ENCODE measurements around the gene SLC7A6.

The SLC7A6 gene

DNA sequence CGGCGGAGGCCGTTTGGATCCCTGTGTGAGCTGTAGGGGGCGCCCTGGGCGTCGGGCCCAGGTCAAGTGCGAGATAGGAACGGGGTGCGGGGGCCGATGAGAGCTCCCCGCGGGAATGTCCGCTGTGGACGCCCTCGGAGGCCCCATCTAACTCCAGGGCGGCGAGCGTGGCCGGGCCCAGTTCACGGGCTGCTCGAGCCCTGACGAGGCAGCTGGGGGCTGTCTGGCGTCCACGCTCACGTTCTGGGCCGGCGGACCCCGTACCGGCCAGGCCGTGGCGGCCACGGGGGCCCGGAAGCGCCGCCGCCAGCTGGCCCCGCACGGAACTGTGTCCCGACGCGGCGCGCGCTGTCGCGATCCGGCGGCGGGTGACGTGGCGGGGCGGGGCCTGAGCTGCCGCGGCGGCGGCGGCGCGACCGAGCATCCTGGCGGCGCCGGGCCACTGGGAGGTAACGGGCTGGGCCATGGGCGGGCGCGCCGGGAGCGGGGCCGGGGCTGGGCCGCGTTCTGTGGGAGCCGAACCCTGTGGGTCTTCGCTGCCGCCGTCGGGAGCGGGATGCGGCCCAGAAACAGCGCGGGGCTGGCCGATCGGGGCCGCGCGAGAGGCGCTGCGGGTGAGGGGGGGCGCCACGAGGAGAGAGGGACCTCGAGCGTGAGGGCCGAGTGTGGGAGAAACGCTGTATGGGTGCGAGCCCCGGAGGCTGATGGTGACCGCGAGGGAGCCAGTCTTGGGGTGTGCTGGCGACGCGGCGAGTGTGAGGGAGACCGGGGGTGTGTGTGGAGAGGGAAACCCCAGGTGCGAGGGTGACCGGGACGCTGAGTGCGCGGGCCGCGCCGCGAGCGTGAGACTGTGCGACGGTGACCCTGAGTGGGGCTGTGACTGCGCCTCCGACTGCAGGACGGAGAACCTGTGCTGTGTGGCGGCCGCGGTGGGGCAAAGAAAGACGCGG lies at the start of gene SLC7A6:
Gene SLC7A6 (plus strand): TSS at position 399 of the 950 bp plus-strand sequence. CDS start 10,201 bp downstream, outside the sequence.
- peak within 1 kb of the TSS; percentile 84 for H3K9ac ChIP-seq (ENCODE audit: low read length)
- peaks cover 4% of the 10 kb centered on the region for H3K36me3 ChIP-seq (replicated peaks; ENCODE audit: low read depth, low read length)
- H3K9me3 ChIP-seq (ENCODE audit: insufficient read depth, low read length): no peaks in the 10 kb centered on the region
- peaks cover 54% of the 10 kb centered on the region for H3K79me2 ChIP-seq (ENCODE audit: low read length)
- H3K4me2 ChIP-seq (ENCODE audit: low read length): peak within 1 kb of the TSS; percentile 87
- peaks cover 4% of the 10 kb centered on the region for H4K20me1 ChIP-seq (ENCODE audit: insufficient read depth, low read length)
- H3K4me3 ChIP-seq (ENCODE audit: low read length): peak within 1 kb of the TSS; percentile 91
- no peaks in the 10 kb centered on the region for H3K27me3 ChIP-seq (ENCODE audit: low read depth, low read length)
- TF ChIP-seq EZH2phosphoT487 (IDR thresholded peaks at IDR 0.05; ENCODE audit: low read depth): no peak
- TF ChIP-seq, protein P1, sequence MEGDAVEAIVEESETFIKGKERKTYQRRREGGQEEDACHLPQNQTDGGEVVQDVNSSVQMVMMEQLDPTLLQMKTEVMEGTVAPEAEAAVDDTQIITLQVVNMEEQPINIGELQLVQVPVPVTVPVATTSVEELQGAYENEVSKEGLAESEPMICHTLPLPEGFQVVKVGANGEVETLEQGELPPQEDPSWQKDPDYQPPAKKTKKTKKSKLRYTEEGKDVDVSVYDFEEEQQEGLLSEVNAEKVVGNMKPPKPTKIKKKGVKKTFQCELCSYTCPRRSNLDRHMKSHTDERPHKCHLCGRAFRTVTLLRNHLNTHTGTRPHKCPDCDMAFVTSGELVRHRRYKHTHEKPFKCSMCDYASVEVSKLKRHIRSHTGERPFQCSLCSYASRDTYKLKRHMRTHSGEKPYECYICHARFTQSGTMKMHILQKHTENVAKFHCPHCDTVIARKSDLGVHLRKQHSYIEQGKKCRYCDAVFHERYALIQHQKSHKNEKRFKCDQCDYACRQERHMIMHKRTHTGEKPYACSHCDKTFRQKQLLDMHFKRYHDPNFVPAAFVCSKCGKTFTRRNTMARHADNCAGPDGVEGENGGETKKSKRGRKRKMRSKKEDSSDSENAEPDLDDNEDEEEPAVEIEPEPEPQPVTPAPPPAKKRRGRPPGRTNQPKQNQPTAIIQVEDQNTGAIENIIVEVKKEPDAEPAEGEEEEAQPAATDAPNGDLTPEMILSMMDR (IDR thresholded peaks at IDR 0.05; ENCODE audit: low read depth, low read length): peak; percentile 74
- H2AFZ ChIP-seq (ENCODE audit: low read depth, low read length): peak within 1 kb of the TSS; percentile 88
- peaks cover 10% of the 10 kb centered on the region; the same call in 1 of the 2 replicates for H3K4me1 ChIP-seq (ENCODE audit: low read length)
- peak within 1 kb of the TSS; percentile 59 for H3K27ac ChIP-seq (ENCODE audit: low read length)

DNA sequence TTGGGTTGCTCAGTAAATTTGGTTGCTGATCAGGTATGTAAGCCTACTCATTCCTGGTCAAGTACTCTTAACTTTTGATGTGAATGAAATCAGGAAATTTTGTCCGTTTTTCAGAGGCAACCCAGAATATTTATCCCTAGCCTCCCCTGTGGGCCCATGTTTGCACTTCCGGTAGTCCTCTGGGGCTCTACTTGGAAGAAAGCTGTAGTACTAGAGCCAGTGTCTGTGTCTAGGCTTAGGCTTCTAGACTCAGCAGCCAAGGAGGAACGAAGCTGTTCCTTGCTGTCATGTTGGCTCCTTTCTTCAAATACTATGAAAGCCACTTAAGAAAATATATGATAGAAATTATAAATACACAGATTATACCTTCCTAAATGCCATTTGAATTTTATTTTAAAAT lies 49.6 kb upstream of the SLC7A6 start:
- H3K36me3 ChIP-seq (replicated peaks; ENCODE audit: low read depth, low read length): no peaks in the 10 kb centered on the region
- TF ChIP-seq EZH2phosphoT487 (IDR thresholded peaks at IDR 0.05; ENCODE audit: low read depth): no peak
- TF ChIP-seq, protein P1 (IDR thresholded peaks at IDR 0.05; ENCODE audit: low read depth, low read length): no peak
- H3K27me3 ChIP-seq (ENCODE audit: low read depth, low read length): no peaks in the 10 kb centered on the region

DNA sequence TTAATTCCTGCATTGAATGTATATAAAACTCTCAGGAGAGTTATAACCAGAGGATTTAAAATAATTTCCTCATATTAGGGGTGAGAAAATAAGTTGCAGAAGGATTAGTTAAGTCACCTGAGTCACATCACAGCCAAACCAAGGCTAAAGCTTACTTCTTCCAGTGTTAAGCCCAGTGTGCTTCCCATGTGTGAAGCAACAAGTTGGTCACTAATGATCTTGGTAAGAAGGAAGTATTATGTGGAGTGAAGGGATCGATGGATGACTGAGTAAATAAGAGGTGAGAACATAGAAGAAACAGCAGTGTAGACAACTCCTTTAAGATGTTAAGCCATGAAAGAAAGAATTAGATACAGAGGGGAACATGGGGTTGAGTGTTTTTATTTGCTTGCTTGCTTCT lies 49.0 kb upstream of the SLC7A6 start:
- H2AFZ ChIP-seq (ENCODE audit: low read depth, low read length): no peak overlapping the region
- TF ChIP-seq EZH2phosphoT487 (IDR thresholded peaks at IDR 0.05; ENCODE audit: low read depth): no peak
- TF ChIP-seq, protein P1 (IDR thresholded peaks at IDR 0.05; ENCODE audit: low read depth, low read length): no peak
- H3K27me3 ChIP-seq (ENCODE audit: low read depth, low read length): no peaks in the 10 kb centered on the region
- H4K20me1 ChIP-seq (ENCODE audit: insufficient read depth, low read length): no peaks in the 10 kb centered on the region
- H3K4me3 ChIP-seq (ENCODE audit: low read length): no peak overlapping the region
- H3K9ac ChIP-seq (ENCODE audit: low read length): no peak overlapping the region
- no peaks in the 10 kb centered on the region for H3K9me3 ChIP-seq (ENCODE audit: insufficient read depth, low read length)
- H3K4me2 ChIP-seq (ENCODE audit: low read length): no peak overlapping the region
- H3K79me2 ChIP-seq (ENCODE audit: low read length): no peaks in the 10 kb centered on the region
- no peaks in the 10 kb centered on the region for H3K4me1 ChIP-seq (ENCODE audit: low read length)
- no peak overlapping the region for H3K27ac ChIP-seq (ENCODE audit: low read length)
- H3K36me3 ChIP-seq (replicated peaks; ENCODE audit: low read depth, low read length): no peaks in the 10 kb centered on the region

More for the DNA sequence above, 49.6 kb upstream of the SLC7A6 start:
- Histone ChIP-seq H3K9me3 (ENCODE audit: insufficient read depth, low read length) (no peaks in the 10 kb centered on the region), H3K79me2 (ENCODE audit: low read length) (peaks cover under 1% of the 10 kb centered on the region; the same call in 1 of the 2 replicates), H3K4me2 (ENCODE audit: low read length) (no peak overlapping the region), H2AFZ (ENCODE audit: low read depth, low read length) (no peak overlapping the region), H3K4me1 (ENCODE audit: low read length) (no peaks in the 10 kb centered on the region), H3K27ac (ENCODE audit: low read length) (no peak overlapping the region), H4K20me1 (ENCODE audit: insufficient read depth, low read length) (no peaks in the 10 kb centered on the region), H3K4me3 (ENCODE audit: low read length) (no peak overlapping the region), H3K9ac (ENCODE audit: low read length) (no peak overlapping the region)

DNA sequence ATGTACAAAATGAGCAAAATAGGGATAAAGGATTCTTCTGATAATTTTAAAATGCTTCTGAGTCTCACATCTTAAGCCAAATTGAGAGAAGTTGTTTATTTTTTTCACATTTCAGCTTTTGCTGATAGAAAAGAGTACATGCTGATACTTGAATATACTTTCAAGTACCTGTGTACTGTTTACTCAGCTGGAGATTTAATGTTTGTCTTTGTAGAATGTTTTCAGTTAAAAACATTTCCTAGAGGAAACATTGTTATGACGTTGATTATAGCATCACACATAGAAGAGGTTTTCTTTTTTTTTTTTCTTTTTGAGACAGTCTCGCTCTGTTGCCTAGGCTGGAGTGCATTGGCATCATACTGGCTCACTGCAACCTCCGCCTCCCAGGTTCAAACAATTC lies 48.1 kb upstream of the SLC7A6 start:
- Histone ChIP-seq H3K27me3 (ENCODE audit: low read depth, low read length) (no peaks in the 10 kb centered on the region), H3K27ac (ENCODE audit: low read length) (no peak overlapping the region), H3K9me3 (ENCODE audit: insufficient read depth, low read length) (no peaks in the 10 kb centered on the region), H3K4me2 (ENCODE audit: low read length) (no peak overlapping the region), H3K9ac (ENCODE audit: low read length) (no peak overlapping the region), H3K4me1 (ENCODE audit: low read length) (no peaks in the 10 kb centered on the region), H3K36me3 (replicated peaks; ENCODE audit: low read depth, low read length) (peaks cover 5% of the 10 kb centered on the region), H3K79me2 (ENCODE audit: low read length) (no peaks in the 10 kb centered on the region), H4K20me1 (ENCODE audit: insufficient read depth, low read length) (no peaks in the 10 kb centered on the region), H2AFZ (ENCODE audit: low read depth, low read length) (no peak overlapping the region), H3K4me3 (ENCODE audit: low read length) (no peak overlapping the region)
- TF ChIP-seq, protein P1 (IDR thresholded peaks at IDR 0.05; ENCODE audit: low read depth, low read length): no peak
